GM23248 (cell line): ENCODE data around the gene SNX13. TPM values are rescaled to one million over a fixed set of nuclear protein-coding genes. Genes with fewer than 3 reads are reported as not detected.

ENCODE experiments used
- DNase-seq: peaks from one replicate; pipeline ENCODE4 v3.0.0-alpha.2; 2015
- H2AFZ ChIP-seq: fragments of 200-600 bp; sonication (generic); 2 replicates; pipeline ENCODE4 v1.6.1; 2016; ENCODE audit warnings: antibody characterized with exemption
- H3F3A ChIP-seq: fragments of 200-600 bp; sonication (generic); 2 replicates; pipeline ENCODE4 v1.6.1; 2016; ENCODE audit warnings: mild to moderate bottlenecking, antibody characterized with exemption, mixed run types; ENCODE audit not compliant: insufficient read depth
- H3K27ac ChIP-seq: fragments of 200-600 bp; sonication (generic); 2 replicates; pipeline ENCODE4 v1.5.1; 2016; ENCODE audit warnings: mild to moderate bottlenecking
- H3K27me3 ChIP-seq: fragments of 200-600 bp; sonication (generic); replicated peaks from 2 replicates; pipeline ENCODE4 v1.6.1; 2016; ENCODE audit warnings: mild to moderate bottlenecking; ENCODE audit not compliant: insufficient read depth
- H3K36me3 ChIP-seq: fragments of 200-600 bp; sonication (generic); 2 replicates; pipeline ENCODE4 v1.6.1; 2016; ENCODE audit warnings: low read depth, mild to moderate bottlenecking
- H3K4me1 ChIP-seq: fragments of 200-600 bp; sonication (generic); 2 replicates; pipeline ENCODE4 v1.6.1; 2016; ENCODE audit warnings: mild to moderate bottlenecking; ENCODE audit not compliant: insufficient read depth
- H3K4me2 ChIP-seq: fragments of 200-600 bp; sonication (generic); one replicate; pipeline ENCODE4 v1.6.1; 2016; ENCODE audit warnings: mild to moderate bottlenecking; ENCODE audit not compliant: unreplicated experiment
- H3K4me3 ChIP-seq: fragments of 200-600 bp; sonication (generic); 2 replicates; pipeline ENCODE4 v1.5.1; 2016; ENCODE audit warnings: mild to moderate bottlenecking
- H3K79me2 ChIP-seq: fragments of 200-600 bp; sonication (generic); 2 replicates; pipeline ENCODE4 v1.6.1; 2016; ENCODE audit warnings: mild to moderate bottlenecking; ENCODE audit not compliant: insufficient read depth
- H3K9ac ChIP-seq: fragments of 200-600 bp; sonication (generic); 2 replicates; pipeline ENCODE4 v1.6.1; 2016; ENCODE audit warnings: mild to moderate bottlenecking
- H3K9me2 ChIP-seq: fragments of 200-600 bp; sonication (generic); 2 replicates; pipeline ENCODE4 v1.6.1; 2016; ENCODE audit warnings: mixed run types, mild to moderate bottlenecking, moderate library complexity; ENCODE audit not compliant: insufficient read depth
- H3K9me3 ChIP-seq: fragments of 200-600 bp; sonication (generic); one replicate; pipeline ENCODE4 v1.6.1; 2017; ENCODE audit warnings: low read depth
- H4K20me1 ChIP-seq: fragments of 200-600 bp; sonication (generic); 2 replicates; pipeline ENCODE4 v1.6.0; 2016; ENCODE audit not compliant: insufficient read depth
- EZH2 ChIP-seq: fragments of 200-600 bp; sonication (generic); IDR thresholded peaks from 2 replicates; pipeline ENCODE4 v1.6.1; 2018; ENCODE audit warnings: antibody characterized with exemption, mild to moderate bottlenecking; ENCODE audit not compliant: insufficient read depth, poor library complexity, severe bottlenecking
- EZH2phosphoT487 ChIP-seq: fragments of 200-600 bp; sonication (generic); IDR thresholded peaks from 2 replicates; pipeline ENCODE4 v1.6.1; 2018; ENCODE audit warnings: antibody characterized with exemption, moderate library complexity, mild to moderate bottlenecking, low read depth; ENCODE audit not compliant: insufficient read depth
- WGBS, 2 experiments: methylation state at CpG; one replicate each; pipeline ENCODE4 v1.1.6; 2015 to 2017; ENCODE audit warnings: low lambda C conversion rate in 2 of 2, low coverage in 1 of 2; ENCODE audit errors: missing lambda C conversion rate in 2 of 2; 5-methylcytosine and 5-hydroxymethylcytosine counted together
- in situ Hi-C: fragments of 300-500 bp; cut with MboI; formaldehyde crosslinking; loops from 2 replicates; pipeline ENCODE4 v1.15.0; 2020
- polyA plus RNA-seq: library from polyadenylated mRNA; unstranded; fragments of >200 nt; fragmentation: Nextera tagmentation; extraction: Ambion mirVana; gene quantifications from 2 replicates; pipeline ENCODE4 v1.2.1, GENCODE V29; 2016
- total RNA-seq: library from RNA; depleted of rRNA; stranded (reverse); fragments of >200 nt; shearing (Covaris generic); gene quantifications from 2 replicates; pipeline ENCODE4 v1.2.3, GENCODE V29; 2014

SNX13 gene
- total and polyA plus RNA-seq, 2 experiments from 2014 or later = 21.8 to 34.2 TPM

DNA sequence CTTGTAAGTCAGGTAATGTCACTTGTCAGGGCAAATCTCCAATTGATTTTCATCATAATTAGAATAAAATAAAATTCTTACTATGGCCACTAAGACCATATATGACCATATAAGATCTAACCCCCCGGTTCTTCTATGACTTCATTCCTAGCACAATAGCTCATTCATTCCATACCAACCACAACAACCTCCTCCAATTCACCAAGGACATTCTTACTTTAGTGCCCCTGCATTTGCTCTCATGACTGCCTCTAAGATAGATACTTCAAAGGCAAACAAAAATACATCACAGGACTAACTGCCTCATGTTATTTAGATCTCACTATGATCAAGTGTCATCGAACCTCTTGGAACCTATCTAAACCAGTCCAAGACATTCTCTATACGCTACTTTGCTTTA, 90.8 kb downstream of the SNX13 start:
- Histone ChIP-seq H3K4me2 (no peak overlapping the region), H4K20me1 (no peaks in the 10 kb centered on the region)

GRCh38 chr7:17848516-17848915, 91.8 kb downstream of the SNX13 start:
- no peaks in the 10 kb centered on the region for H3K36me3 ChIP-seq
- WGBS, 2 experiments = 96 to 98% methylated on average over 9 to 10 of the region's 10 CpGs
- no peak overlapping the region for H3K4me3 ChIP-seq
- H3K27ac ChIP-seq = no peak overlapping the region
- H3K79me2 ChIP-seq = no peaks in the 10 kb centered on the region
- no peak overlapping the region for H2AFZ ChIP-seq
- no peaks in the 10 kb centered on the region for H3K27me3 ChIP-seq
- H3K9me2 ChIP-seq = no peaks in the 10 kb centered on the region
- H3K4me2 ChIP-seq = no peak overlapping the region
- H3K9ac ChIP-seq = no peak overlapping the region
- peaks cover 24% of the 10 kb centered on the region for H3K4me1 ChIP-seq
- no peaks in the 10 kb centered on the region for H4K20me1 ChIP-seq
- TF ChIP-seq EZH2phosphoT487 = no peak
- no peak for TF ChIP-seq EZH2
- H3K9me3 ChIP-seq = no peaks in the 10 kb centered on the region
- peaks cover 9% of the 10 kb centered on the region; the same call in 1 of the 2 replicates for H3F3A ChIP-seq
- in situ Hi-C loops = no loop called here
- no peak for DNase-seq

More for the DNA sequence above, 90.8 kb downstream of the SNX13 start:
- Histone ChIP-seq H3K9me3 (no peaks in the 10 kb centered on the region), H3K79me2 (no peaks in the 10 kb centered on the region), H3K27me3 (no peaks in the 10 kb centered on the region), H3K4me3 (no peak overlapping the region), H3F3A (peaks cover 5% of the 10 kb centered on the region; the same call in 1 of the 2 replicates), H3K27ac (no peak overlapping the region; the same call in 1 of the 2 replicates), H3K9me2 (no peaks in the 10 kb centered on the region), H3K36me3 (no peaks in the 10 kb centered on the region), H3K9ac (no peak overlapping the region), H2AFZ (no peak overlapping the region), H3K4me1 (peaks cover 20% of the 10 kb centered on the region)
- peak; percentile 40 for DNase-seq
- WGBS, 2 experiments = 88 to 95% methylated on average over 3 of the region's 3 CpGs
- in situ Hi-C loops = no loop called here
- TF ChIP-seq EZH2phosphoT487 = no peak
- TF ChIP-seq EZH2 = no peak

DNA sequence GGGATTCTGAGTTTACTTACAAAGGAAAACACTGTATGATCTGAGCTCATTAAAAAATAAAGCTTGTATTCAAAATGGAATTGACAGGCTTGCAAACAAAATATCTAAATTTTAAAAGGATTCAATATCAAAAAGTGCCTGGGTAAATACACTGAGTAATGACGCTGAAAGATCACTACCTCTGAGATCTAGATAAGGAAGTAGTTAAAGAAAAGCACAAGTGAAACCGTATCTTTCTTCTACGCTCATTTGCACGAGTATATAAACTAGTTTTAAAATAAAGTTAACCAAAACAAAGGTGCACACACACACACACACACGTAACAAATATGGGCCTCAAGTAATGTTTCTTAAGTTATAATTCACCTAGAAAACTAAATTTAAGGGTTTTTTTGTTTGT, 93.4 kb downstream of the SNX13 start:
- in situ Hi-C loops = no loop called here
- no peaks in the 10 kb centered on the region for H3K36me3 ChIP-seq
- no peaks in the 10 kb centered on the region for H3K9me2 ChIP-seq
- H3K79me2 ChIP-seq = peaks cover 8% of the 10 kb centered on the region; the same call in 1 of the 2 replicates
- peaks cover 9% of the 10 kb centered on the region; the same call in 1 of the 2 replicates for H3F3A ChIP-seq
- no peaks in the 10 kb centered on the region for H3K9me3 ChIP-seq
- H3K4me2 ChIP-seq = no peak overlapping the region
- H2AFZ ChIP-seq = no peak overlapping the region
- H4K20me1 ChIP-seq = no peaks in the 10 kb centered on the region
- 90% methylated on average over 5 of the region's 5 CpGs for WGBS, 2 experiments
- TF ChIP-seq EZH2phosphoT487 = no peak
- no peak for TF ChIP-seq EZH2
- no peak for DNase-seq
- no peak overlapping the region for H3K4me3 ChIP-seq
- H3K9ac ChIP-seq = no peak overlapping the region
- peaks cover 24% of the 10 kb centered on the region for H3K4me1 ChIP-seq
- H3K27ac ChIP-seq = no peak overlapping the region
- H3K27me3 ChIP-seq = no peaks in the 10 kb centered on the region

DNA sequence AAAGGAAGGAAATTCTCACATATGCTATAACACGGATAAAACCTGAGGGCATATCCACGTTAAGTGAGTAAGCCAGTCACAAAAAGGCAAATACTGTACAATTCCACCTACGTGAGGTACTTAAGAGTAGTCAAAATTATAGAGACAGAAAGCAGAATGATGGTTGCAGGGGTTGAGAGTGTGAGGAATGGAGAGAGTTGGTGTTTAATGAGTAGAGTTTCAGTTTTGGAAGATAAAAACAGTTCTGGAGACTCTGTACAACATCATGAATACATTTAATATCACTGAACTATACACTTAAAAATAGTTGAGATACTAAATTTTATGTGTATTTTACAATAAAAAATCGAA, 95.1 kb downstream of the SNX13 start:
- Histone ChIP-seq H3K79me2 (peaks cover 8% of the 10 kb centered on the region; the same call in 1 of the 2 replicates), H3K9me3 (no peaks in the 10 kb centered on the region), H3K36me3 (no peaks in the 10 kb centered on the region; the same call in 1 of the 2 replicates), H3K4me3 (no peak overlapping the region), H3K9ac (no peak overlapping the region), H3K27ac (no peak overlapping the region), H3K9me2 (no peaks in the 10 kb centered on the region), H4K20me1 (no peaks in the 10 kb centered on the region), H2AFZ (no peak overlapping the region), H3K4me2 (no peak overlapping the region), H3K27me3 (no peaks in the 10 kb centered on the region), H3F3A (peaks cover 9% of the 10 kb centered on the region; the same call in 1 of the 2 replicates), H3K4me1 (peaks cover 22% of the 10 kb centered on the region)
- no peak for TF ChIP-seq EZH2
- WGBS, 2 experiments = 97 to 100% methylated on average over 4 of the region's 4 CpGs
- in situ Hi-C loops = no loop called here
- no peak for DNase-seq
